GM19438 (cell line): Measurements from ENCODE around the gene NEK4.

ENCODE experiments used
- ATAC-seq: cut with Tn5 transposase; IDR thresholded peaks from one replicate; pipeline ENCODE4 v1.9.1; 2021; ENCODE audit warnings: low read depth; ENCODE audit not compliant: unreplicated experiment

The NEK4 gene

GRCh38 chr3:52793702-52794611 is 23.2 kb upstream of the NEK4 start:
- no peak for ATAC-seq

DNA sequence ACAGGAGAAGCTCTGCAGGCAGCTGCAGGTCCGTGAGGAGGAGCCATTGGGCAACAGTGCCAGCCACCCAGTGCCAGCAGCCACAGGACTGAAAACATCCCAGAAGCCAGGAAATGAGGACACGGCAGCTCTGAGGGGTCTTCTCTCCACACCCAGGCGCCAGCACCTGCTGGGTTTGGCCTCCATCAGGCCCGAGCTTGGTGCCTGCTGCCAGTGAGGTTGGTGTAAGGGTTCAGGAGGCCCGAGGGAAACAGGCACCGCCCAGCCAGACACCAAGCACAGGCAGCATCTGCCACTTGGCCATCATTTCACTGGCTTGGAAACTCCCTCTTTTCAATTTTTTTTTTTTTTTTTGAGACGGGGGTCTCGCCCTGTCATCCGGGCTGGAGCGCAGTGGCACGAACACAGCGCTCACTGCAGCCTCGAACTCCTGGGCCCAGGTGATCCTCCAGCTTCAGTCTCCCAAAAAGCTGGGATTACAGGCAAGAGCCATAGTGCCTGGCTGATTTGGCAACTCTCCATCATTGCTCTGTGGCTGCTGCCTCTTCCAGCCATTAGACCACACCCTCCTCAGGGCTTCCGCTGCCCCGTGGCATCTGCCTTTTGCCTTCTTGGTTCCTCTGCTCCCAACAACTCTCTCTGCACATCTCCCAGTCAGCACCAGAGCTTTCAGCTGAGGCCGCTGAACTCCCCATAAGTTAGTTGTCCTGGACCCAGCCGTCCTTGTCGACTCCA is 22.4 kb upstream of the NEK4 start:
- no peak for ATAC-seq

DNA sequence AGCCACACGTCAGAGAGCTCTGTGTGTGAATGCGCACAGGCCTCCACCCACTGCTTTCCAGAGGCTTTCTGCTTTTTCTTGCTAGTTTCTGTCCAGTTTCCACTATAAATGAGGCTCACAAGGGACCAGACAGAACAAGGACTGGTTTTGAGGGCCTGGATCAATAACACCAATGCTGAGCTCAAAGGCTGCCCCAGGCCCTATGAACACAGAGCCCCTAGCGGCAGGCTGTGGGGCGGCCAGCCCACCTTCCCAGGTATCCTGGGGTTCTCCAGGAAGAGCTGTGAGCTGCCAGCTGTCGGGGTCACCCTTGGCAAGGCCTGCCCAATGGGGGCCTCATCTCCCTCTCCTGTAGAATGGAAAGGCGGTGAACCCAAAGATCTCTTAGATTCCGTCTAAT is 21.7 kb upstream of the NEK4 start:
- no peak for ATAC-seq

GRCh38 chr3:52791928-52792327 is 21.2 kb upstream of the NEK4 start:
- no peak for ATAC-seq

- ATAC-seq = no peak
These were observed 20.6 kb upstream of the NEK4 start for GRCh38 chr3:52791366-52791765.

DNA sequence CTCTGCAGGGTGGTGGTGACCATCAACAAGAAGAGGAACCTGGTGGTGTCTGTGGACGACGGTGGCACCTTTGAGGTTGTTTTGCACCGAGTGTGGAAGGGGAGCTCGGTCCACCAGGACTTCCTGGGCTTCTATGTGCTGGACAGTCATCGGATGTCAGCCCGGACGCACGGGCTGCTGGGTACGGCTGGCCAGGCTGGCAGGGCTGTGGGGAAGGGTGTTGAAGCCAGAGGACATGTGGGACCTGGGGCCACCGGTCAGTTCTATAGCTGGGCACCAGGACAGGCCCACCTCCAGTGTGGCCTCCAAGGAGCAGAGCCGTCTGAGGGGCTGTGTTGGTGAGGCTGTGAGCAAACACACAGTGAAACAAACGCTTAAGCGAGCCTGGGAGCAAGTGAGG is 20.0 kb upstream of the NEK4 start:
- no peak for ATAC-seq

- ATAC-seq = no peak
These were observed 19.6 kb upstream of the NEK4 start for GRCh38 chr3:52790337-52790736.

GRCh38 chr3:52789746-52790040 is 19.0 kb upstream of the NEK4 start:
- ATAC-seq = no peak

DNA sequence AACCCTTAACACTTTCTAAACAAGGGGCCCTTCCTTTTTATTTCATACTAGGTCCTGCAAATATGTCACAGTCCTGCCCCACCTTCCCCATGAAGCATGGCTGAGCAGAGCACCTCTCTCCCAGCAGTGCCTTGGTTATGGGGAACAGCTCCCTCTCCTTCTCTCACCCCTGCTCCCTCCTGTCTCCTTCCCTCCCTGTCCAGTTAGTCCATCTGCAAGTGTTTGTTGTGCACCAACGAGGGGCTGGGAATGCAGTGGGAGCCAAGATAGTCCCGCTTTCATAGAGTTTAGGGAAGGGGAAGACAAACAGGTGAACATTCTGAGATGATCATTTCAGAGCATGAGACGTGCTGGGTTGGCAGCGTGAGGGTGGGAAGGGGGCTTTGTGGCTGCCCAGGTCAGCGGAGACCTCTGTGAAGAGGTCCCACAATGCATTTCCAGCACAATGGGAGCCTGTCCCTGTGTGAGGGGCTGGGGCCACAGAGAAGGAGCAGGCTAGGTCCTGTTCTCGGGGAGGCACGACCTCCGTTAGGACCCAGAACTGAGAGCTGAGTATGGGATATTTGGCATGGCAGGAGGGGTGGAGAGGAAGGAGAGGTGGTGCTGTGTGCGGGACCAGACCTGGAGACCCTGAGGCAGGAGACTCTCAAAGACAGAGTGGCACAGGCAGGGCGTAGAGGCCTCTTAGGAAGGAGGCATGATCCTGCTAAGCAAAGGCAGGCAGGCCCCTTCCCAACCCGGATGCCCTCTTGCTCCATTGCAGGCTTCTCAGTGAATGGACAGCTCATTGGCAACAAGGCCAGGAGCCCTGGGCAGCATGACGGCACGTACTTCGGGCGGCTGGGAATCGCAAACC is 18.4 kb upstream of the NEK4 start:
- ATAC-seq = no peak

GRCh38 chr3:52787672-52788625 is 17.2 kb upstream of the NEK4 start:
- ATAC-seq = no peak

DNA sequence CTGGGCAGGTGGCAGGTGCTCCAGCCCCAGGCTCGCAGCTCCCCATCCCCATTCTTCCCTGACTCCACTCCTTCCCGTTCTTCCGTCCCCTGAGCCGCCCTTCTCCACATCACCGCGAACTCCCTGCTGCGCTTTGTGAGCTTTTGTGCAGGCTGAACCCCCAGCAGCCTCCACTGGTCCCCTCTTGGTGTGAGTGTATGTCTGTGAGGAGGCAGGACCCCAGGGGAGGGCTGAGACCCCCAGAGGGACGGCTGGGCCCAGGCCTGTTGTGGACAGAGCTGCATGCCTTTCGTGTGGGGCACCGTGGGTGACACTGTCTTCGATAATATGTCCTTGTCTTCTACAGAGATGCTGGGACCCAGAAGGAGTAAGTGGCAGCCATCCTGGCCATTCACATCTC is 16.5 kb upstream of the NEK4 start:
- ATAC-seq = no peak

DNA sequence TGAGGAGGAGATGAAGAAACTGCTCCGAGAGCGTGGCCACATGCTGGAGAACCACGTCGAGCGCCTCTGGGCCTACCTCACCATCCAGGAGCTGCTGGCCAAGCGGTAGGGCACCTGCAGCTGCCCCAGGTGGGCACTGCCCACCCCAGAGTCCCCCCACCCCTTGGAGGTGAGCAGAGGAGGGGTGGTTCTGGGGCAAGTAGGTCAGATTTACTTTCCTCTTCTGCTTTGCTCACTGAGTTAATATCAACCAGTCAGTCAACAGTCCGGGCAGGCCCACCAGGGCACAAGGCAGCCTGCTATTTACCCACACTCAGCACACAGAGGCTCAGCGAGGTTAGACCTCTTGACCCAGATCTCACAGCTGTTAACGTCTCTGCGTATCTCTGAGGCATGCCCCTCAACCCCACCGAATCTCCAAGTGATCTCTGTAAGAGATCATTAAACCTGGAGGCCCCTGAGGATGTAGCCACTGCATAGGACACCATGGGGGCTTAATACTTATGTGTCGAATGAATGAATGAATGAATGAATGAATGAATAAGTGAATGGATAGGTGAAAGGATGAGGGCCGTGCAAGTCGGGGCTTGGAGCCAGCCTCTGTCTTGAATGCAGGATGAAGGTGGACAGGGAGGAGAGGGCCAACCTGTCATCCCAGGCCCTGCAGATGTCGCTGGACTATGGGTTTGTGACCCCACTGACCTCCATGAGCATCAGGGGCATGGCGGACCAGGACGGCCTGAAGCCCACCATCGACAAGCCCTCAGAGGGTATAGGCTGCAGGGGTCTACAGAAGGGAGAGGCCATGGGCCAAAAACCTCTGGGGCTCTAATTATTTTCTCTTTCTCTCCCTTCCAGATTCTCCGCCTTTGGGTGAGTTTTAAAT is 15.8 kb upstream of the NEK4 start:
- ATAC-seq = no peak

- no peak for ATAC-seq
These were observed 14.3 kb upstream of the NEK4 start for GRCh38 chr3:52784931-52785590.

DNA sequence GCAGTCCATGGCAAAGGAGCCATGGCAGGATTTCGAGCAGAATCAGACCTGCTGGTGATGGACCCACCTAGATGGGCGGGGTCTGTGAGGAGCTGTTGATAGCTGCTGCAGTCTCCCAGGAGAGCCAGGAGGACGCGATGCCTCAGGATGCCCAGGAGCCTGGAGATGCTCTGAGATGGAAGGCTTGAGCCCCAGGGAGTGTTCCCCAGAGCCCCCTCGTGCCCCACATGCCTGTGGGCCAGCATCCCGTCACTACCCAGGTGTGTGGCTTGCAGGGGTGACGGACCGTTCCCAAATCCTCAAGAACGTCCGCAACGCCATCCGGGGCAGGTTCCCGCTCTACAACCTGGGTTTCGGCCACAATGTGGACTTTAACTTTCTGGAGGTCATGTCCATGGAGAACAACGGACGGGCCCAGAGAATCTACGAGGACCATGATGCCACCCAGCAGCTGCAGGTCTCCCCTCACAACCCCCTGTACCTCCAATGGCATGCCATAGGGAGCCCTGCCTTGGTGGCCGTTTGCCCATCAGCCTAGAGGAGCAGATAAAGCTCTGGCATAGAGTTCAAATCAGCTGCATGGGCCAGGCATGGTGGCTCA is 13.4 kb upstream of the NEK4 start:
- ATAC-seq = no peak

DNA sequence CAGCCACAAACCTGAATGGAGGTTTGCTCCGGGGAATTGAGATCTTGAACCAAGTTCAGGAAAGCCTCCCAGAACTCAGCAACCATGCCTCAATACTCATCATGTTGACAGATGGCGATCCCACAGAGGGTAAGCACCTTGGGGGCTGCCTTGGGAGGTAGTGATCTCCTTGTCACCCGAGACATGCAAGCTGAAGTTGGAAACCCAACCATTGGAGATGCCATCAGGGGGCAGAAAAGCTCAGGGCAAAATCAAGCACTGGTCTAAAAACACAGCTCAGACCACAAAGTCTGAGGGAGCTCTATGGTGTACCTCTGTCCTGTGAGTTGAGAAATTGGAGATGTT is 12.4 kb upstream of the NEK4 start:
- no peak for ATAC-seq

GRCh38 chr3:52782412-52783210 is 11.9 kb upstream of the NEK4 start:
- no peak for ATAC-seq

DNA sequence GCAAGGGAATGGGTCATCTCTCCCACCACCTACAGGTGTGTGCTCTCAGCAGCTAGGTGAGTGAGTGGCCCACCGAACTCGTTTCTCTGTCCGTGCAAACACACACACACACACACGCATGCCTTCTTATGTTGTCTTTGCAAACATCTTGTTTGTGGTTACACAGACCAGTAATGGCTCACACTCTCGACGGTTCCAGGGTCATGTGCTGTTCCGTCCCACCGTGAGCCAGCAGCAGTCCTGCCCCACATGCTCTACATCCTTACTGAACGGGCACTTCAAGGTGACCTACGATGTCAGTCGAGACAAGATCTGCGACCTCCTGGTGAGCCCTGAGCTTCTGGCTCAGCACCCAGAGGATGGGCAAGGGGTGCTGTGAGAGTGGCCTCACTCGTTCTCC is 11.0 kb upstream of the NEK4 start:
- no peak for ATAC-seq
